H1 (cell line): ENCODE results near the gene DNASE1L1.
"Not testable (repeated sequence)": the region's sequence is repeated elsewhere in the genome, so short reads cannot be mapped to it uniquely, and the experiment has no call there.

Source experiments
- CEBPB ChIP-seq: IDR thresholded peaks from 2 replicates; pipeline ENCODE4 v1.6.1; 2012; ENCODE audit warnings: low read depth, low read length
- EZH2 ChIP-seq: fragments of 200-600 bp; sonication (generic); IDR thresholded peaks from 2 replicates; pipeline ENCODE4 v1.7.1; 2012; ENCODE audit warnings: low read depth, mild to moderate bottlenecking, moderate library complexity, low read length, inconsistent platforms; ENCODE audit not compliant: severe bottlenecking
- GABPA ChIP-seq: IDR thresholded peaks from 2 replicates; pipeline ENCODE4 v1.6.1; 2011; ENCODE audit warnings: mild to moderate bottlenecking, low read length, moderate library complexity, borderline replicate concordance; ENCODE audit not compliant: insufficient read depth
- POLR2A ChIP-seq, 2 experiments: IDR thresholded peaks; 1 replicate in 1 of 2; 2 replicates in 1 of 2; pipeline ENCODE4 v1.6.1; 2011; ENCODE audit warnings: low read depth in 2 of 2, low read length in 2 of 2, mild to moderate bottlenecking in 2 of 2; ENCODE audit errors: control extremely low read depth in 1 of 2
- POLR2AphosphoS5 ChIP-seq: IDR thresholded peaks from 2 replicates; pipeline ENCODE4 v1.6.1; 2011; ENCODE audit warnings: low read depth, low read length
- SIX5 ChIP-seq: IDR thresholded peaks from 2 replicates; pipeline ENCODE4 v1.6.1; 2011; ENCODE audit warnings: mild to moderate bottlenecking, low read depth, low read length
- TAF1 ChIP-seq: IDR thresholded peaks from 2 replicates; pipeline ENCODE4 v1.6.1; 2011; ENCODE audit warnings: mild to moderate bottlenecking, low read depth, low read length
- YY1 ChIP-seq: IDR thresholded peaks from 2 replicates; pipeline ENCODE4 v1.6.1; 2011; ENCODE audit warnings: low read depth, mild to moderate bottlenecking, low read length
- TF ChIP-seq, protein P1 (sequence below): IDR thresholded peaks from 2 replicates; pipeline ENCODE4 v1.6.1; 2012; ENCODE audit warnings: inconsistent platforms
- TF ChIP-seq, protein P2 (sequence below): IDR thresholded peaks from 2 replicates; pipeline ENCODE4 v1.6.1; 2011; ENCODE audit warnings: low read length, improper control_type of control experiment
- TF ChIP-seq, protein P3 (sequence below): IDR thresholded peaks from 2 replicates; pipeline ENCODE4 v1.6.1; 2012; ENCODE audit warnings: low read length, inconsistent platforms
- TF ChIP-seq, protein P4 (sequence below), 3 experiments: IDR thresholded peaks; 1 replicate in 2 of 3; 2 replicates in 1 of 3; pipeline versions ENCODE4 v1.5.1 to v1.6.1; 2011; ENCODE audit warnings: low read length in 3 of 3, mild to moderate bottlenecking in 3 of 3, inconsistent platforms in 2 of 3, low read depth in 1 of 3, moderate library complexity in 1 of 3; ENCODE audit not compliant: insufficient read depth in 1 of 3; ENCODE audit errors: control extremely low read depth in 1 of 3

DNA sequence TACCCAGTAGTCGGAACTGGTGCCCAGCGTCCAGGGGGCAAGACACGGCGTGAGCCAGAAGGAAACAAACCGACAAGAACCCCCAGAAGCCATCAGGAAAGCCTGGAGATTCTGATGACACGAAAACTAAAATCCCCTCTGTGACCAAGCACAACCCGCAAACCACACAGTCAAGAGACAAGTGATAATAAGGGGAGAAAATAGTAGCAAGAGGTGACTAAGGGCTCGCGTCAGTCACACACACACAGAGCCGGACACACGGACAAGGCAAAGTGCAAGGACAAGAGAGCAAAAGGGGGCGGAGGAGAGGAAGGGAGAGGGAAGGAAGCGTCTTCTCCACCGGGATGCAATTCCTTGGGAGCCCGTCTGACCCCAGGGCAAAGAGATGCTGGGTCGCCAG lies 20.4 kb downstream of the DNASE1L1 start:
- not testable (repeated sequence) for TF ChIP-seq YY1; GABPA; POLR2AphosphoS5; POLR2A (IDR thresholded peaks at IDR 0.05; ENCODE audit: control extremely low read depth in 1 of 2, low read depth in 2 of 2, low read length in 2 of 2); SIX5; CEBPB; TAF1; EZH2
- TF ChIP-seq, protein P1, sequence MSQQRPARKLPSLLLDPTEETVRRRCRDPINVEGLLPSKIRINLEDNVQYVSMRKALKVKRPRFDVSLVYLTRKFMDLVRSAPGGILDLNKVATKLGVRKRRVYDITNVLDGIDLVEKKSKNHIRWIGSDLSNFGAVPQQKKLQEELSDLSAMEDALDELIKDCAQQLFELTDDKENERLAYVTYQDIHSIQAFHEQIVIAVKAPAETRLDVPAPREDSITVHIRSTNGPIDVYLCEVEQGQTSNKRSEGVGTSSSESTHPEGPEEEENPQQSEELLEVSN = not testable (repeated sequence)
- TF ChIP-seq, protein P2, sequence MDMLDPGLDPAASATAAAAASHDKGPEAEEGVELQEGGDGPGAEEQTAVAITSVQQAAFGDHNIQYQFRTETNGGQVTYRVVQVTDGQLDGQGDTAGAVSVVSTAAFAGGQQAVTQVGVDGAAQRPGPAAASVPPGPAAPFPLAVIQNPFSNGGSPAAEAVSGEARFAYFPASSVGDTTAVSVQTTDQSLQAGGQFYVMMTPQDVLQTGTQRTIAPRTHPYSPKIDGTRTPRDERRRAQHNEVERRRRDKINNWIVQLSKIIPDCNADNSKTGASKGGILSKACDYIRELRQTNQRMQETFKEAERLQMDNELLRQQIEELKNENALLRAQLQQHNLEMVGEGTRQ = not testable (repeated sequence)
- TF ChIP-seq, protein P3, sequence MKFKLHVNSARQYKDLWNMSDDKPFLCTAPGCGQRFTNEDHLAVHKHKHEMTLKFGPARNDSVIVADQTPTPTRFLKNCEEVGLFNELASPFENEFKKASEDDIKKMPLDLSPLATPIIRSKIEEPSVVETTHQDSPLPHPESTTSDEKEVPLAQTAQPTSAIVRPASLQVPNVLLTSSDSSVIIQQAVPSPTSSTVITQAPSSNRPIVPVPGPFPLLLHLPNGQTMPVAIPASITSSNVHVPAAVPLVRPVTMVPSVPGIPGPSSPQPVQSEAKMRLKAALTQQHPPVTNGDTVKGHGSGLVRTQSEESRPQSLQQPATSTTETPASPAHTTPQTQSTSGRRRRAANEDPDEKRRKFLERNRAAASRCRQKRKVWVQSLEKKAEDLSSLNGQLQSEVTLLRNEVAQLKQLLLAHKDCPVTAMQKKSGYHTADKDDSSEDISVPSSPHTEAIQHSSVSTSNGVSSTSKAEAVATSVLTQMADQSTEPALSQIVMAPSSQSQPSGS = not testable (repeated sequence)
- TF ChIP-seq, protein P4, sequence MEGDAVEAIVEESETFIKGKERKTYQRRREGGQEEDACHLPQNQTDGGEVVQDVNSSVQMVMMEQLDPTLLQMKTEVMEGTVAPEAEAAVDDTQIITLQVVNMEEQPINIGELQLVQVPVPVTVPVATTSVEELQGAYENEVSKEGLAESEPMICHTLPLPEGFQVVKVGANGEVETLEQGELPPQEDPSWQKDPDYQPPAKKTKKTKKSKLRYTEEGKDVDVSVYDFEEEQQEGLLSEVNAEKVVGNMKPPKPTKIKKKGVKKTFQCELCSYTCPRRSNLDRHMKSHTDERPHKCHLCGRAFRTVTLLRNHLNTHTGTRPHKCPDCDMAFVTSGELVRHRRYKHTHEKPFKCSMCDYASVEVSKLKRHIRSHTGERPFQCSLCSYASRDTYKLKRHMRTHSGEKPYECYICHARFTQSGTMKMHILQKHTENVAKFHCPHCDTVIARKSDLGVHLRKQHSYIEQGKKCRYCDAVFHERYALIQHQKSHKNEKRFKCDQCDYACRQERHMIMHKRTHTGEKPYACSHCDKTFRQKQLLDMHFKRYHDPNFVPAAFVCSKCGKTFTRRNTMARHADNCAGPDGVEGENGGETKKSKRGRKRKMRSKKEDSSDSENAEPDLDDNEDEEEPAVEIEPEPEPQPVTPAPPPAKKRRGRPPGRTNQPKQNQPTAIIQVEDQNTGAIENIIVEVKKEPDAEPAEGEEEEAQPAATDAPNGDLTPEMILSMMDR (IDR thresholded peaks at IDR 0.05; ENCODE audit: control extremely low read depth in 1 of 3, insufficient read depth in 1 of 3, low read depth in 1 of 3, low read length in 3 of 3) = not testable (repeated sequence)
